DOHH2 (cell line): ENCODE measurements around the gene RBM22.

ENCODE experiments used
- H3F3A ChIP-seq: fragments of 200-600 bp; sonication (generic), shearing (Covaris generic); 2 replicates; pipeline ENCODE4 v1.6.0; 2016; ENCODE audit warnings: antibody characterized with exemption, mild to moderate bottlenecking; ENCODE audit not compliant: control insufficient read depth, insufficient read depth
- H3K27ac ChIP-seq: fragments of 200-600 bp; sonication (generic); 2 replicates; pipeline ENCODE4 v1.5.1; 2014; ENCODE audit warnings: low read depth, mild to moderate bottlenecking, low read length, moderate library complexity
- H3K27me3 ChIP-seq: fragments of 200-600 bp; sonication (generic); 2 replicates; pipeline ENCODE4 v1.6.1; 2014; ENCODE audit warnings: mild to moderate bottlenecking, low read length, mixed read lengths; ENCODE audit not compliant: control insufficient read depth
- H3K36me3 ChIP-seq: fragments of 200-600 bp; sonication (generic); 2 replicates; pipeline ENCODE4 v1.6.1; 2014; ENCODE audit warnings: mild to moderate bottlenecking, low read length, moderate library complexity, mixed read lengths; ENCODE audit not compliant: control insufficient read depth
- H3K4me1 ChIP-seq: fragments of 200-600 bp; sonication (generic); 2 replicates; pipeline ENCODE4 v1.6.1; 2014; ENCODE audit warnings: mild to moderate bottlenecking, low read length, mixed read lengths; ENCODE audit not compliant: control insufficient read depth
- H3K4me2 ChIP-seq: fragments of 200-600 bp; sonication (generic); 2 replicates; pipeline ENCODE4 v1.6.0; 2014; ENCODE audit warnings: mild to moderate bottlenecking, low read length, moderate library complexity
- H3K4me3 ChIP-seq: fragments of 200-600 bp; sonication (generic); 2 replicates; pipeline ENCODE4 v1.5.1; 2014; ENCODE audit warnings: mild to moderate bottlenecking, low read length, mixed read lengths
- H3K79me2 ChIP-seq: fragments of 200-600 bp; sonication (generic); 2 replicates; pipeline ENCODE4 v1.6.1; 2014; ENCODE audit warnings: mild to moderate bottlenecking, low read length, mixed read lengths; ENCODE audit not compliant: control insufficient read depth
- H3K9me2 ChIP-seq: fragments of 200-600 bp; sonication (generic); replicated peaks from 2 replicates; pipeline ENCODE4 v1.6.1; 2014; ENCODE audit warnings: mild to moderate bottlenecking, low read length, mixed read lengths; ENCODE audit not compliant: control insufficient read depth
- H3K9me3 ChIP-seq: fragments of 200-600 bp; sonication (generic); 2 replicates; pipeline ENCODE4 v1.6.1; 2014; ENCODE audit warnings: antibody characterized with exemption, low read length, mixed read lengths; ENCODE audit not compliant: control insufficient read depth, insufficient read depth
- H4K20me1 ChIP-seq: fragments of 200-600 bp; sonication (generic); 2 replicates; pipeline ENCODE4 v1.6.0; 2014; ENCODE audit warnings: low read depth, mild to moderate bottlenecking, antibody characterized with exemption, low read length, moderate library complexity; ENCODE audit not compliant: control insufficient read depth, insufficient read depth
- CTCF ChIP-seq: fragments of 200-600 bp; sonication (generic); IDR thresholded peaks from one replicate; pipeline ENCODE4 v1.5.1; 2014; ENCODE audit warnings: antibody characterized with exemption, mild to moderate bottlenecking, low read depth, low read length; ENCODE audit not compliant: poor library complexity, severe bottlenecking
- EZH2phosphoT487 ChIP-seq: fragments of 200-600 bp; sonication (generic); IDR thresholded peaks from 2 replicates; pipeline ENCODE4 v1.6.1; 2017; ENCODE audit warnings: borderline replicate concordance, mild to moderate bottlenecking, antibody characterized with exemption, low read length, moderate library complexity, mixed read lengths

Gene RBM22

GRCh38 chr5:150731669-150732242, 30.9 kb upstream of the RBM22 start:
- H3K36me3 ChIP-seq = peaks cover 70% of the 10 kb centered on the region
- no peaks in the 10 kb centered on the region for H3K9me3 ChIP-seq
- H3K9me2 ChIP-seq = no peaks in the 10 kb centered on the region
- TF ChIP-seq EZH2phosphoT487 (no peak), CTCF (no peak)
- H3K79me2 ChIP-seq = peaks cover 23% of the 10 kb centered on the region
- no peak overlapping the region for H3K27ac ChIP-seq
- H4K20me1 ChIP-seq = no peaks in the 10 kb centered on the region
- H3K4me3 ChIP-seq = no peak overlapping the region
- H3K27me3 ChIP-seq = no peaks in the 10 kb centered on the region
- peaks cover 8% of the 10 kb centered on the region for H3K4me1 ChIP-seq
- H3K4me2 ChIP-seq = no peak overlapping the region
- no peaks in the 10 kb centered on the region for H3F3A ChIP-seq

GRCh38 chr5:150729859-150730258, 29.0 kb upstream of the RBM22 start:
- no peaks in the 10 kb centered on the region for H3K9me2 ChIP-seq
- no peak overlapping the region for H3K27ac ChIP-seq
- H3K27me3 ChIP-seq = no peaks in the 10 kb centered on the region
- peaks cover 2% of the 10 kb centered on the region for H3K4me1 ChIP-seq
- H3K9me3 ChIP-seq = no peaks in the 10 kb centered on the region
- peaks cover 64% of the 10 kb centered on the region for H3K36me3 ChIP-seq
- H4K20me1 ChIP-seq = no peaks in the 10 kb centered on the region
- TF ChIP-seq CTCF (no peak), EZH2phosphoT487 (no peak)
- H3K79me2 ChIP-seq = peaks cover 4% of the 10 kb centered on the region
- no peaks in the 10 kb centered on the region for H3F3A ChIP-seq
- no peak overlapping the region for H3K4me2 ChIP-seq
- no peak overlapping the region for H3K4me3 ChIP-seq

- Histone ChIP-seq H3K4me1 (no peaks in the 10 kb centered on the region), H3K9me2 (no peaks in the 10 kb centered on the region), H3K79me2 (no peaks in the 10 kb centered on the region), H4K20me1 (no peaks in the 10 kb centered on the region), H3K27ac (no peak overlapping the region), H3K9me3 (no peaks in the 10 kb centered on the region), H3K27me3 (no peaks in the 10 kb centered on the region), H3K4me3 (no peak overlapping the region), H3K4me2 (no peak overlapping the region), H3K36me3 (peaks cover 74% of the 10 kb centered on the region), H3F3A (no peaks in the 10 kb centered on the region)
- TF ChIP-seq EZH2phosphoT487 (no peak), CTCF (no peak)
These were observed 23.0 kb upstream of the RBM22 start for GRCh38 chr5:150723845-150724244.
